ENCODE data around the gene PGAM2.

The PGAM2 gene

GRCh38 chr7:44102846-44103565 lies 37.6 kb upstream of the PGAM2 start:
- TF ChIP-seq ZFP30 (CRISPR knock-in tag; IDR thresholded peaks at IDR 0.05) (no peak), ARNTL (CRISPR knock-in tag; IDR thresholded peaks at IDR 0.05; ENCODE audit: borderline replicate concordance, low read depth) (no peak), TOX (CRISPR knock-in tag; IDR thresholded peaks at IDR 0.05; ENCODE audit: borderline replicate concordance) (no peak), BACH2 (CRISPR knock-in tag; IDR thresholded peaks at IDR 0.05; ENCODE audit: borderline replicate concordance) (no peak), RARB (CRISPR knock-in tag; IDR thresholded peaks at IDR 0.05) (no peak), SNAI2 (CRISPR knock-in tag; IDR thresholded peaks at IDR 0.05) (no peak), CSRNP3 (CRISPR knock-in tag; IDR thresholded peaks at IDR 0.05) (no peak), POU6F1 (CRISPR knock-in tag; IDR thresholded peaks at IDR 0.05; ENCODE audit: borderline replicate concordance, low read depth) (no peak), TCF4 (CRISPR knock-in tag; IDR thresholded peaks at IDR 0.05; ENCODE audit: borderline replicate concordance) (no peak), ZC3H10 (CRISPR knock-in tag; IDR thresholded peaks at IDR 0.05) (no peak), ZNF8 (CRISPR knock-in tag; IDR thresholded peaks at IDR 0.05) (no peak), CSDC2 (CRISPR knock-in tag; IDR thresholded peaks at IDR 0.05) (no peak), TSHZ2 (CRISPR knock-in tag; IDR thresholded peaks at IDR 0.05) (no peak), CREB5 (CRISPR knock-in tag; IDR thresholded peaks at IDR 0.05; ENCODE audit: low read depth) (no peak)
- ATAC-seq: no peak

GRCh38 chr7:44101966-44102845 lies 36.8 kb upstream of the PGAM2 start:
- TF ChIP-seq TOX (CRISPR knock-in tag; IDR thresholded peaks at IDR 0.05; ENCODE audit: borderline replicate concordance) (no peak), BACH2 (CRISPR knock-in tag; IDR thresholded peaks at IDR 0.05; ENCODE audit: borderline replicate concordance) (no peak), OSR1 (CRISPR knock-in tag; IDR thresholded peaks at IDR 0.05) (no peak), SNAI2 (CRISPR knock-in tag; IDR thresholded peaks at IDR 0.05) (no peak), CSDC2 (CRISPR knock-in tag; IDR thresholded peaks at IDR 0.05) (no peak), ZFP3 (CRISPR knock-in tag; IDR thresholded peaks at IDR 0.05) (no peak), ZNF8 (CRISPR knock-in tag; IDR thresholded peaks at IDR 0.05) (no peak), ESRRG (CRISPR knock-in tag; IDR thresholded peaks at IDR 0.05) (no peak), CSRNP3 (CRISPR knock-in tag; IDR thresholded peaks at IDR 0.05) (no peak), ISL1 (CRISPR knock-in tag; IDR thresholded peaks at IDR 0.05) (no peak), GLIS3 (CRISPR knock-in tag; IDR thresholded peaks at IDR 0.05) (no peak), PATZ1 (CRISPR knock-in tag; IDR thresholded peaks at IDR 0.05; ENCODE audit: borderline replicate concordance) (no peak), ZFP30 (CRISPR knock-in tag; IDR thresholded peaks at IDR 0.05) (no peak), POU6F1 (CRISPR knock-in tag; IDR thresholded peaks at IDR 0.05; ENCODE audit: borderline replicate concordance, low read depth) (no peak), ZNF565 (CRISPR knock-in tag; conservative IDR thresholded peaks at IDR 0.05; ENCODE audit: low read depth) (no peak), CREB5 (CRISPR knock-in tag; IDR thresholded peaks at IDR 0.05; ENCODE audit: low read depth) (no peak)
- peak; percentile 1; the same call in 1 of the 3 replicates for ATAC-seq

Data from SK-N-SH treated with all-trans-retinoic acid at 6 μM for 48 hours (cell line).